GM12878 (cell line): ENCODE measurements around the gene CHST15. TPM values are rescaled to one million over a fixed set of nuclear protein-coding genes. Genes with fewer than 3 reads are reported as not detected.

ENCODE experiments used
- ATAC-seq: fragments of 200-7000 bp; cut with Tn5 transposase; 3 replicates; pipeline ENCODE4 v1.9.1; 2020; ENCODE audit warnings: mild to moderate bottlenecking, moderate library complexity
- BruUV-seq: library from RNA; stranded (reverse); fragments of 400-500 nt; replicated peaks from 2 replicates; lab custom pipeline; 2021; lab: Mats Ljungman, UMichigan
- CTCF ChIA-PET: fragments of 300-600 bp; sonication (Branson Sonifier 250); formaldehyde crosslinking; extraction: SDS; loops from one replicate; lab custom pipeline; 2021; ENCODE audit warnings: inconsistent platforms; lab: Yijun Ruan, JAX
- POLR2A ChIA-PET: fragments of 350-600 bp; formaldehyde crosslinking; extraction: SDS; loops from one replicate; lab custom pipeline; 2021; ENCODE audit warnings: inconsistent platforms; lab: Charles Lee
- RAD21 ChIA-PET: fragments of 300-600 bp; sonication (Branson Sonifier 250); formaldehyde crosslinking; loops from one replicate; lab custom pipeline; 2023; ENCODE audit warnings: antibody characterized with exemption; ENCODE audit not compliant: unreplicated experiment; lab: Charles Lee
- SMC1A ChIA-PET: fragments of 300-600 bp; sonication (Branson Sonifier 250); formaldehyde crosslinking; loops from one replicate; lab custom pipeline; 2023; ENCODE audit not compliant: unreplicated experiment, uncharacterized antibody; lab: Charles Lee
- DNase-seq: peaks from one replicate; pipeline ENCODE4 v3.0.0-alpha.2; 2011; ENCODE audit warnings: low read depth, low spot score
- FAIRE-seq: peaks from 3 replicates; lab custom pipeline; 2011; peaks lifted over from hg19 to GRCh38; lab: Jason Lieb, UNC
- H2AFZ ChIP-seq: 2 replicates; pipeline ENCODE4 v1.6.0; 2011; ENCODE audit warnings: low read depth, low read length, control low read depth; ENCODE audit not compliant: control insufficient read depth
- H3K27ac ChIP-seq: 2 replicates; pipeline ENCODE4 v1.5.1; 2011; ENCODE audit warnings: control low read depth; ENCODE audit not compliant: control insufficient read depth, insufficient read depth
- H3K27me3 ChIP-seq, 2 experiments: replicated peaks in 1 of 2; 2 replicates each; pipeline versions ENCODE4 v1.6.0 to v1.6.1; 2011; ENCODE audit warnings: low read length in 1 of 2; ENCODE audit not compliant: control insufficient read depth in 2 of 2, insufficient read depth in 2 of 2
- H3K36me3 ChIP-seq, 2 experiments: 2 replicates each; pipeline ENCODE4 v1.5.1; 2011; ENCODE audit warnings: low read length in 1 of 2; ENCODE audit not compliant: control insufficient read depth in 2 of 2, insufficient read depth in 2 of 2
- H3K4me1 ChIP-seq: 2 replicates; pipeline ENCODE4 v1.6.1; 2011; ENCODE audit warnings: mild to moderate bottlenecking, low read length, moderate library complexity, mixed read lengths; ENCODE audit not compliant: control insufficient read depth, insufficient read depth
- H3K4me2 ChIP-seq: 2 replicates; pipeline ENCODE4 v1.6.0; 2011; ENCODE audit warnings: control low read depth; ENCODE audit not compliant: control insufficient read depth, insufficient read depth
- H3K4me3 ChIP-seq: fragments of 200-600 bp; sonication (generic); 2 replicates; pipeline ENCODE4 v1.5.1; 2016
- H3K79me2 ChIP-seq: 2 replicates; pipeline ENCODE4 v1.6.0; 2011; ENCODE audit warnings: low read length; ENCODE audit not compliant: control insufficient read depth, insufficient read depth
- H3K9ac ChIP-seq: 2 replicates; pipeline ENCODE4 v1.8.0; 2011; ENCODE audit warnings: low read length, control low read depth, mixed read lengths; ENCODE audit not compliant: control insufficient read depth, insufficient read depth
- H3K9me3 ChIP-seq: replicated peaks from 3 replicates; pipeline ENCODE4 v1.5.1; 2011; ENCODE audit warnings: mild to moderate bottlenecking, low read length; ENCODE audit not compliant: control insufficient read depth, insufficient read depth
- H4K20me1 ChIP-seq: 2 replicates; pipeline ENCODE4 v1.6.0; 2011; ENCODE audit not compliant: control insufficient read depth, insufficient read depth
- CEBPZ ChIP-seq: fragments of 150-350 bp; IDR thresholded peaks from 2 replicates; pipeline ENCODE4 v1.6.1; 2016; ENCODE audit warnings: low read depth, low read length
- HDAC6 ChIP-seq: fragments of 200-600 bp; sonication (generic); IDR thresholded peaks from one replicate; pipeline ENCODE4 v1.8.0; 2017; ENCODE audit warnings: antibody characterized with exemption; ENCODE audit not compliant: unreplicated experiment
- ZNF217 ChIP-seq: fragments of 450-650 bp; IDR thresholded peaks from 2 replicates; pipeline ENCODE4 v1.6.1; 2017; ENCODE audit warnings: antibody characterized with exemption, mild to moderate bottlenecking
- WGBS: methylation state at CpG from one replicate; pipeline ENCODE4 v1.1.6; 2016; ENCODE audit warnings: low lambda C conversion rate; ENCODE audit not compliant: insufficient replicate concordance, insufficient coverage; ENCODE audit errors: missing lambda C conversion rate; 5-methylcytosine and 5-hydroxymethylcytosine counted together
- in situ Hi-C: fragments of 300-500 bp; cut with MboI; formaldehyde crosslinking; loops from 9 replicates; pipeline ENCODE4 v1.14.3; 2018; ENCODE audit warnings: mixed read lengths
- intact Hi-C: fragments of 100-400 bp; cut with micrococcal nuclease; formaldehyde crosslinking; loops from one replicate; pipeline ENCODE4 v1.14.2; 2022; ENCODE audit not compliant: unreplicated experiment
- polyA plus RNA-seq, 11 experiments: library from polyadenylated mRNA; depleted of rRNA in 4 of 11; unstranded in 6 of 11; stranded (reverse) in 5 of 11; fragments of >200 nt; fragmentation: Nextera tagmentation in 4 of 11; fragmentation: Illumina TruSeq in 1 of 11; extraction: Ambion mirVana in 4 of 11; extraction: Trizol in 1 of 11; gene quantifications; 1 replicate in 1 of 11; 2 replicates in 10 of 11; pipeline versions ENCODE4 v1.2.1 to v1.2.3, GENCODE V29; 2011 to 2016; ENCODE audit warnings: inconsistent platforms in 2 of 11, missing spikeins in 2 of 11, low read depth in 1 of 11
- total RNA-seq, 4 experiments: library from RNA; depleted of rRNA in 3 of 4; stranded (reverse); fragments of >200 nt in 3 of 4; fragmentation: Illumina TruSeq in 1 of 4; extraction: Trizol in 1 of 4; gene quantifications; 2 replicates each; pipeline versions ENCODE4 v1.2.1 to v1.2.3, GENCODE V29; 2013 to 2021

Gene CHST15
- total and polyA plus RNA-seq, 10 of the 15 experiments (the other 5 are each of a cell fraction or from before 2014, with no cell fraction given), result 0.02 to 0.53 (median 0.05) TPM; not detected in 1

- Histone ChIP-seq H3K36me3 (no peaks in the 10 kb centered on the region), H3K4me2 (no peak overlapping the region), H3K9me3 (no peaks in the 10 kb centered on the region; the same call in 2 of the 3 replicates), H3K27me3 (no peaks in the 10 kb centered on the region), H4K20me1 (no peaks in the 10 kb centered on the region), H3K79me2 (no peaks in the 10 kb centered on the region), H3K4me1 (peaks cover 13% of the 10 kb centered on the region), H3K4me3 (no peak overlapping the region), H3K27ac (no peak overlapping the region), H3K9ac (no peak overlapping the region), H2AFZ (no peak overlapping the region)
- intact Hi-C loops, result no loop called here
- no TSS peak for BruUV-seq
- CTCF ChIA-PET, result no interaction called here
- POLR2A ChIA-PET, result interaction anchor here (1.3 kb wide), 1 partner anchor 14 kb away, joined by 4 read pairs; no protein-coding TSS in a partner anchor
- SMC1A ChIA-PET, result interaction anchor here (1.0 kb wide), 1 partner anchor 16 kb away, joined by 3 read pairs; no protein-coding TSS in a partner anchor
- 56% methylated on average over 6 of the region's 6 CpGs for WGBS
- FAIRE-seq, result no peak
- in situ Hi-C loops, result no loop called here
- DNase-seq, result no peak
- TF ChIP-seq CEBPZ (no peak), ZNF217 (peak; percentile 60; the same call in 1 of the 2 replicates), HDAC6 (no peak)
- RAD21 ChIA-PET, result no interaction called here
- no peak for ATAC-seq
These were observed 45.8 kb downstream of the CHST15 start for GRCh38 chr10:124047427-124048152.
